NCI-H1417 treated with DMSO at 0.1 percent for 48 hours (cell line): Measurements from ENCODE around the gene PTK6.
"Not testable (repeated sequence)": the region's sequence is repeated elsewhere in the genome, so short reads cannot be mapped to it uniquely, and the experiment has no call there.

ENCODE experiments used
- DNase-seq: peaks from one replicate; lab custom pipeline; 2025; lab: John Stamatoyannopoulos, UW

PTK6 gene

DNA sequence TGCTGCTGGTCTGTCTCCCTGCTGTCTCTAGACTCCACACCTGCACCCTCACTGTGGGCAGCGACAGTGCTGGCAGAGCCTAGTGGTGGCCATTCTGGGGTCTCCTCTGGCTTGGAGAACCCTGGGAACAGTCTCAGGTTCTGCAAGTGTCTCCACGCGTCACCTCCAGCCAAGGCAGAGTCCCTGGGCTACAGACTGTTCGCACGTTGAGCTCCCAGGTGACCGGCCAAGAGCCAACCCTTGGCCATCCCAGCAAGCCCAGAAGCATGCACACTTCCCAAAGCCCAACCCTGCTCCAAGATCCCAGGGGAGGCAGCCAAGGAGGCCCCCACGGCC lies 43.1 kb downstream of the PTK6 start:
- no peak for DNase-seq

DNA sequence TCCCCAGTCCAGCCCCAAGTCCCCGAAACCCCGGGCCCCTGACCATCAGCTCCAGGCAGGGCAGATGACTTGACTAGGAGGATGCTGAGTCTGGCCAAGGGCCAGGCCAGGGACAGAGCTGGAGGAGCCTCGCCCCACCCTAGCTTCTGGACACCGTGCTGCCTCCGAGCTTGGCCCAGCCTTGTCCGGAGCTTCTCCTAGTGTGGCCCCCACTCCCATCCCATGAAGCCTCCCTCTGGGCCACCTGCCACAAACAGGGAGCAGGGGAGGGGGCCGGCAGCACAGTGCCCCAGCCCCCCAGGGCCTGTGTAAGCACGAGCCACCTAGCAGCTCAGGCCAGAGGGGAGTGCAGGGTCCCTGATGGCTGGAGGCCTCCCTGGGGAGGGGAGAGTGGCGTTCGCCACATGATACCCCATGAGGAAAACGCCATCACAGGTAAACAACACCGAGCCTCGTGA lies 43.6 kb downstream of the PTK6 start:
- no peak for DNase-seq

DNA sequence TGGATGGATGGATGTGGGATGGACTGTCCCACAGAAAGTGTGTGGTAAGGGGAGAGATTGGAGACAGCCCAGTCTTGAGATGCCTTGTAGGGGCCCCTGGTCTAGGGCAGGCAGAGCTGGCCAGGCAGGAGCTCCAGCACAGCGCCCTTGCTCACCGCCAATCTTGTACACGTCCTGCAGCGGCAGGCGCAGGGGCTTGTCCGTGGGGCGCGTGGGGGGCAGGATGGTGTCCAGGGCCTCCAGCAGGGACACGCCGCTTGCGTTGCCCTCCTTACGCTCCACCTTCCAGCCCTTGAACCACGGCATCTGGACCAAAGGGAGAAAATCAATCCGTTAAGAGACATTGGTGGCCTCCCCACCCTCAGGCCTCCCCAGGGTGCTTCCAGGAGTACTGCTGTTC lies 44.2 kb downstream of the PTK6 start:
- no peak for DNase-seq

DNA sequence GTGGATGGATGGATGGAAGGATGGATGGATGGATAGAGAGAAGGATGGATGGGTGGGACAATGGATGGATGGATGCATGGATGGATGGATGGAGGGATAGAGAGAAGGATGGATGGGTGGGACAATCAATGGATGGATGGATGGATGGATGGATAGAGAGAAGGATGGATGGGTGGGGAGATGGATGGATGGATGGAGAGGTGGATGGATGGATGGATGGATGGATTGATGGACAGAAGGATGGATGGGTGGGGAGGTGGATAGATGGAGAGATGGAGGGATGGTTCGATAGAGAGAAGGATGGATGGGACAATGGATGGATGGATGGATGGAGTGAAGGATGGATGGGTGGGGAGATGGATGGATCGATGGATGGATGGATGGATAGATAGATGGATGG lies 44.7 kb downstream of the PTK6 start:
- DNase-seq = no peak

DNA sequence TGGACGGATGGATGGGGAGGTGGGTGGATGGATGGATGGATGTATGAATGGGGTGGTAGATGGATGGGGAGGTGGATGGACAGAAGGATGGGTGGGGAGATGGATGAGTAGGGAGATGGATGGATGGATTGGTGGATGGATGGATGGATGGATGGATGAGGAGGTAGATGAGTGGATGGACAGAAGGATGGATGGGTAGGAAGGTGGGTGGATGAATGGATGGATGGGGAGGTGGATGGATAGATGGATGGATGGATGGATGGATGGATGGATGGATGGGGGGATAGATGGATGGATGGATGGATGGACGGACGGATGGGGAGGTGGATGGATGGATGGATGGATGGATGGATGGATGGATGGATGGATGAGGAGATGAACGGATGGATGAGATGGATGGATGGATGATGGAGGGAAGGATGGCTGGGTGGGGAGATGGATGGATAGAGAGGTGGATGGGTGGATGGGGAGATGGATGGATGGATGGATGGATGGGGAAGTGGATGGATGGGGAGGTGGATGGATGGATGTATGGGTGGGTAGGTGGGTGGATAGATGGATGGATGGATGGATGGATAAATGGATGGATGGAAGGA lies 45.4 kb downstream of the PTK6 start:
- no peak for DNase-seq

DNA sequence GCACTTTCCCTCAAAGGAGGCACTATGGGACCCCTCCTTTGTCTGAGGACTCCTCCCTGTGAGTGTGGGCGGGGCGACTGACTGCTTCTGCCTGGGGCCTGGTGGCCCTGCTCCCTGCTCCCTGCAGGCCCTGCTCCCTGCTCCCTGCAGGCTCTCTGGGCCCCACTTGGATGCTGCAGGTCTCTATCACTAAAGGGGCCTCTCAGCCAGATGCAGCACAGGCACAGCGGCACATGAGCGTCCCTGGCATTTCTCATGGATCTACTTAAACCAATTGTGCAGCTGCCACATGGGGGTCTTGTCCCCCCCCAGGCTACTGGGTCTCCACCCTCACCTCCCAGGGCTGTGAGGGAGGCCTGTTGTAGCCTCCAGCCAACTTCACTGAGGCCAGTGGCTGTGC lies 46.1 kb downstream of the PTK6 start:
- no peak for DNase-seq

DNA sequence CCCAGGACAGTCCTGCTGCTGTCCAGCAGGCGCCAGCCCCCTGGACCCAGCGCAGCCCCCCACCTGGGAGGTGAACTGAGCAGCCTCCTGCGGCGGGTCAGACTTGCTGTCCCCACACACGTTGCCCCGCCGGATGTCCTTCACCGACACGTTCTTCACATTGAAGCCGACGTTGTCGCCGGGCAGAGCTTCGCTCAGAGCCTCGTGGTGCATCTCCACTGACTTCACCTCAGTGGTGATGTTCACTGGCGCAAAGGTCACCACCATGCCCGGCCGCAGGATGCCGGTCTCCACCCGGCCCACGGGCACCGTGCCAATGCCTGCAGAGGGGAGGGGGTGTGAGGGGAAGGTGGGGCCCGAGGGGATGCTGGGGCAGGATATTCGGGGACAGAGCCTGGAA lies 46.8 kb downstream of the PTK6 start:
- DNase-seq = no peak

DNA sequence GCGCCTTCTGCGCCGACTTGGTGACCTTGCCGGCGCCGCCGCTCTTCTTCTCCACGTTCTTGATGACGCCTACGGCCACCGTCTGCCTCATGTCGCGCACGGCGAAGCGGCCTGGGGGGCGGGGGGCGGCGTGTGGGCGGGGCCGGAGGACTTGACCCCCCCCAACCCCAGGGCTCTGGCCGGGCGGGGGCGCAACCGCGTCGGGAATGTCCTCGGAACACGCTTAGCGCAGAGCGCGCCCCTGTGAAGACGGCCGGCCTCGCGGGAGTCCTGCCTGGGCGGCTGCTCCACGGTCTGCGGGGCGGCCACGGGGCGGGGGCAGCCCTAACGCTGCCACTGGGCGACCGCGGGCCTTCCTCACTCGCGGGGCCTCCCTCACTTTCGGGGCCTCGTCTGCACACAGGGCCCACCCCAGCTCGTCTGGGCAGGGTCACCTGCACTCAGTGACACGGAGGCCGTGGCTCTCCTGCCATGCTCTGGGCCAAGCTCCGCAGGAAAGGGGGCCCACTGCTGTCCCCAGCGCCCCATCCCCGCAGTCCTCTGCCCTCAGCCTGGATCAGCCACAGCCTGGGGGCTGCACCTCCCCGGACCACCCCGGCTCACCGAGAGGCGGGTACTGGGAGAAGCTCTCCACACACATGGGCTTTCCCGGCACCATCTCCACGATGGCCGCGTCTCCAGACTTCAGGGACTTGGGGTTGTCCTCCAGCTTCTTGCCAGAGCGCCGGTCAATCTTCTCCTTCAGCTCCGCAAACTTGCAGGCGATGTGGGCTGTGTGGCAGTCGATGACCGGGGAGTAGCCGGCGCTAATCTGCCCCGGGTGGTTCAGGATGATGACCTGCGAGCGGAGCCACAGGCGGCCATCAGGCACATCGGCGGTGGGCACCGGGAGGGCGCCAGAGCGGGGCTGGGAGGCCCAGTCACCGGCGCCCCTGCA lies 48.6 kb downstream of the PTK6 start:
- no peak for DNase-seq

DNA sequence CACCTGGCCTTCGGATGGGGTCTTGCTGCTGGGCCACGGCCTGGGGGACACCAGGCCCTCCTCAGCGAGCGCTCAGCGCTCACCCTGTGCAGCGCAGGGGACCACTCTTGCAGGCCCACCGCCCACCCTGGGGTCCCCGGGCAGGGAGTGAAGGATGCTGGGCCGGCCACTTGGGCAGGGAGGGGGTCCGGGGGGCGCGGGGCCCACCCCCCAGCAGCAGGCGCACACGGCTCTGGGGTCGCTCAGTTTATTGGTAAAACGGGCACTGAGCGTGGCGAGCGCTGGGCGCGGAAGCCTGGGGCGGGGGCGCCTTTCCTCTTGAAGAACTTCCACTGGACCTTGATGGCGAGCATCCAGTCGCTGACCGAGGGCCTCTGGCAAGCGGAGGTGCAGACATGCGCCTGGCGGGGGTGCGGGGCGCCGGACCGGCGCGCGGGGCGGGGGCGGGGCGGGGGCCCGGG lies 49.4 kb downstream of the PTK6 start:
- no peak for DNase-seq

DNA sequence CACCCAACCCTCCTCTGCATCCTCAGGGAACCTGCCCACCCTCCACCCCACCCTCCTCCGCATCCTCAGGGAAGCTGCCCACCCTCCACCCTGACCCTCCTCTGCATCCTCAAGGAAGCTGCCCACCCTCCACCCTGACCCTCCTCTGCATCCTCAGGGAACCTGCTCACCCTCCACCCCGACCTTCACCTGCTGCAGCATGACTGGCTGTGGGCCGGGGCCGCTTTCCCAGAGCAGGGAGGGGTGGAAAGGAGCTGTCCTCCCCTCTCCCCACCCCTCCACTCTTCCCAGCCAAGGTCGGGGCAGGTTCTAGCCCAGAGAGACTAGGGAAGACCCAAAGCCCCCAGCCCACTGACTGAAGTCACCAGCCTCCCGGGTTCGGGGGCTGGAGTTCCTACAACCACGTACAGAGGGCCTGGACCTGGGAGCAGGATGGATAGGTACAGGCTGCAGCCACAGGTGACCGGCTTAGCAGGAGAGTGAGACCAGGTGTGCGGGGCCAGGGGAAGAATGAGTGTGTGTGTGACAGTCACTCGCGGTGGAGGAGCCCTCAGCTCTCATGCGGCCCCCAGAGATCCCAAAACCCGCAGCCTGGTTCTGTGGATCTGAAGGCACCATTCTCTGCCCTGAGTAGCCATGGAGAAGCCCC lies 49.9 kb downstream of the PTK6 start:
- DNase-seq = no peak

DNA sequence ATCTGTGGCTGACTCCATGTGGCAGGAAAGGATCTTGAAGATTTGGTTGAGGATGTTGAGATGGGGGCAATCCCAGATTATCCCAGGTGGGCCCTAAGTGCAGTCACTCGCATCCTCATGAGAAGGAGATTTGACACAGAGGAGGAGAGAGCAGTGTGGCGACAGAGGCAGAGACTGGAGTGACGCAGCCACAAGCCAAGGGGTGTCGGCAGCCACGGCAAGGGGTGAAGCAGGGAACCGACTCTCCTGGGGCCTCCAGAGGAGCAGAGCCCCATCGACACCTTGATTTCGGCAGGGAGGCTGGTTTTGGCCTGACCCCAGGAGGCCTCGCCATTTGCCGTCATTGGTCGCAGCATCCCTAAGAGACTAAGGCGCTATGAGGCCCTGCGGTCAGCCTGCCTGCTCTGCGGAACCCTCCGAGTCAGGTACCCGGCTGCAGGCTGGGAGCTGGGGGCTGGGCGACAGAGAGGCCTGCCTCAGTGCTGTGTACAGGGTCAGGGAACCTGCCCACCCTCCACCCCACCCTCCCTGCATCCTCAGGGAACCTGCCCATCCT lies 50.8 kb downstream of the PTK6 start:
- DNase-seq = no peak

DNA sequence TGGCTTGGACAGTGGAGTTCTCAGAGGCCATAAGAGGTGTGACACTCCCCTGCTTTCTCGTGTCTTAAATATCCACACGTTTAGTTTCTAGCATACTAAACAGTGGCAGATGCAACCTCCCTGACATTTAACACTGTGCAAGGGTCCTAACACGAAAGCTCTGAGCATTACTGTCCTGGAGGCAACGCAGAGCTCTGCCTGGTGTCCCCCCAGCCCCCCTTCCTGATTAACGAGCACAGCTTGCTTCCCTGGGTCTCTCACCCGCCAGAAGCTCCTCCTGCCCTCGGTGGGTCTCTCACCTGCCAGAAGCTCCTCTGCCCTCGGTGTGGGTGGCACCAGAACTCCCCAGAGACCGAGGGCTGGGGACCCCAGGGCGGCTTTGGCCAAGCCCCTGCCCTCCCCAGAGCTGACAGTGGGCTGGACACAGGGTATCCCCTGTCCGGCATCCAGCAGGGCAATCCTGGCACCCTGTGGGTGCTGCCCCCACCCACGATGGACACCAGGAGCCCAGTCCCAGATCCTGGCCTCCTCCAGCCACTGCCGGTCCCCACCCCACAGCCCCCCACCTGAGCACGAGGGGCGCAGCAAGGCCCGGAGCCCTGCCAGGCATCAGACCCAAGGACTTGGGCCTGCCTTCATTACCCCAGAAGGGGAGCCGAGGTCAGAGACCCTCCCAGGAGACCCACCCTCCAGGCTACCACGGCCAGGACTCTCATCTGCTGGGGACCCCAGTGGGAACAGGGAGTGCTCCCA lies 52.3 kb downstream of the PTK6 start:
- no peak for DNase-seq

DNA sequence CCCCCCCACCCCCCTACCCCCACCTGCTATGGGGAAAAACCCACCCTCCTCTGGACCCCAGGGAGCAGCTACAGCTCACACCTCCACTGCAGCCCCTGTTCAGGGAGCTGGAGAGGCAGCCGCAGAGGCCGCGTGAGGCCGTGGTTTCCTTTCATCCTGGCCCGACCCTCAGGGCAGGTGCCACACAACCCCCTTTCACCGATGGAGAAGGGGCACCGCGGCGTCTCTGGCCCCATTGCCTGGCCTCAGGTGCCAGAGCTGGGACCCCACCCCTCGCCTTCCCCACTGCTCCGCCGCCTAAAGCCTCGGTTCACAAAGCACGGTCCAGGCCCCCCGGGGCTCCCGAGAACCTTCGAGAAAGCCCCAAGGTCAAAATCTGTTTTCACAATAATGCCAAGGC lies 52.9 kb downstream of the PTK6 start:
- DNase-seq = no peak

DNA sequence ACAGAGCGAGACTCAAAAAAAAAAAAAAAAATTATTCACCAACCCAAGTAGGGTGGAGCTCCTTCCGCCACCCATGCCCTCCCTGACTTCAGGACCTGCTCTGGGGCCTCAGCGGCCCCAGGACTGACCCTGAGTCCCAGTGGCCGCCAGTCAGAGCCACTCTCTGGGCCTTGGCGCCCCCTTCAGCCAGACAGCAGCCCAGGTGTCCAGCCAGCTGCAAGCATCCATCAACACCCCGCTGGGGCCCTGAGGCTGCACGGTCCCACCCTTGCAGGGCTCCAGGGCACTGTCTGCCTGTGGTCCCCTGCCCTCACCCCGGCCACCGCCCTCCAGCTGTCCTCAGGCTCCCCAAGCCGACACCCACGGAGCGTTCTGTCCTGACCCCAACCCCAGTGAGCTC lies 53.3 kb downstream of the PTK6 start:
- no peak for DNase-seq

DNA sequence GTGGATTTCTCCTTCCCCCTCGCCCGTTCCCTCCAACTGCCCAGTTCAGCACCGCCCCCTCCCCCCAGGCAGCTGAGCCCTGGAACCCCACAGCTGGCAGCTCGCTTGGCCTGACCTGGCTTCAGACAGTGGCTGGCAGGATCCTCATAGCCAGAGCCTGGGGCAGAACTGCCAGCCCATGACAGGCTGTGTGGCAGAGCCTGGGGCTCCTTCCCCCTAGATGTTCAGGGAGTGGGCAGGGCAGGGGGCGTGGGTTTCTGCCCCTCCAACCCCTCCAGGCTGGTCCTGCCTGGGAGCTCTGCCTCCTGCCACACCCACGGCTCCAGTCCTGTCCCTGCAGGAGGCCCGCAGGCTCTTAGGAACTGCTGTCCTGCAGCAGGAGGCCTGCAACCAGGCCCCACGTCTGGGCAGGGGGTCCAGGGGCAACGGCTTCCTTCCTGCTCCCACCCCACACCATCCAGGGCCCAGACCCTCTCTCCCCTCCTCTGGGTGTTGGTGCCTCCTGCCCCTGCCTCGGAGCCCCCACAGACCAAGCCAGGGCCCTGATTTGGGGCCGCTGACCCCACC lies 55.1 kb downstream of the PTK6 start:
- no peak for DNase-seq

DNA sequence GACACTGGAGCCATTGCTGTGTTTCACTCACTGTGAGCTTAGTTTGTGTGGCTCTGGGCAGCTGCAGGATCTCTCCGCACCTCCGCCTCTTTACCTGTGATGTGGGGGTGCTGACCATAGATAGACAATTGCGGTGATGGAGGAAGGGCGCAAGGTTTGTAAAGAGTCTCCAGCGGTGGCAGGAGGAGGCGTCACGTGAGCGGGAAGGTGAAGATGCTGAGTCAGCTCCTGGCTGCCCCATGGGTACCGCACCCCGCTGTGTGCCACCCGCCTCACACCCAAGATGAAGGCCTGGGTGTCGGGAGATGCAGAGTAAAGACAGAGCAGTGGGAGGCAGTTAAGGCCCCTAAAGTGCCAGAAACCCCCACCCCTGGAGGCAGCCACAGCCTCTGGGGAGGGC lies 55.7 kb downstream of the PTK6 start:
- no peak for DNase-seq

DNA sequence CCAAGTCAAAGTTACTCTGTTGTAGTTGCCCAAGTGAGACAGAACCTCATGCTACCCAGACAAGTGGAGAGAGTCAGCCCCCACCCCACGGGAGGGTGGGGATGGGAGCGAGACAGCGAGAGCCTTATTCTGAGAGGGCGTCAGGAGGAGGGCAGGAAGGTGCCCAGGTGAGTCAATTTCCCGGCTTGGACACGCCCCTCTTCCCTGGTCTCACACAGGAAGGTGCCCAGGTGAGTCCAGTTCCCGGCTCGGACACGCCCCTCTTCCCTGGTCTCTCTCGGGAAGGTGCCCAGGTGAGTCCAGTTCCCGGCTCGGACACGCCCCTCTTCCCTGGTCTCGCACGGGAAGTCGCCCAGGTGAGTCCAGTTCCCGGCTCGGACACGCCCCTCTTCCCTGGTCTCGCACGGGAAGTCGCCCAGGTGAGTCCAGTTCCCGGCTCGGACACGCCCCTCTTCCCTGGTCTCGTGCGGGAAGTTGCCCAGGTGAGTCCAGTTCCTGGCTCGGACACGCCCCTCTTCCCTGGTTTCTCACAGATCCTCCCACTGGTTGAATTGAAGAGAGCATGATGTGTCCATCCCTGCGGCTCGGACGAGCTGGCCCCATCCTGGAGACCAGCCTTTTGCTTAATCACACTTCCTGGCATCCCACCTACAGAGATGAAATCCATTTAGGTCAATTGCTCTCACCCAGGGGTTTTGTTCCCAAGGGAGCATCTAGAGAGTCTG lies 57.3 kb downstream of the PTK6 start:
- DNase-seq = not testable (repeated sequence)

DNA sequence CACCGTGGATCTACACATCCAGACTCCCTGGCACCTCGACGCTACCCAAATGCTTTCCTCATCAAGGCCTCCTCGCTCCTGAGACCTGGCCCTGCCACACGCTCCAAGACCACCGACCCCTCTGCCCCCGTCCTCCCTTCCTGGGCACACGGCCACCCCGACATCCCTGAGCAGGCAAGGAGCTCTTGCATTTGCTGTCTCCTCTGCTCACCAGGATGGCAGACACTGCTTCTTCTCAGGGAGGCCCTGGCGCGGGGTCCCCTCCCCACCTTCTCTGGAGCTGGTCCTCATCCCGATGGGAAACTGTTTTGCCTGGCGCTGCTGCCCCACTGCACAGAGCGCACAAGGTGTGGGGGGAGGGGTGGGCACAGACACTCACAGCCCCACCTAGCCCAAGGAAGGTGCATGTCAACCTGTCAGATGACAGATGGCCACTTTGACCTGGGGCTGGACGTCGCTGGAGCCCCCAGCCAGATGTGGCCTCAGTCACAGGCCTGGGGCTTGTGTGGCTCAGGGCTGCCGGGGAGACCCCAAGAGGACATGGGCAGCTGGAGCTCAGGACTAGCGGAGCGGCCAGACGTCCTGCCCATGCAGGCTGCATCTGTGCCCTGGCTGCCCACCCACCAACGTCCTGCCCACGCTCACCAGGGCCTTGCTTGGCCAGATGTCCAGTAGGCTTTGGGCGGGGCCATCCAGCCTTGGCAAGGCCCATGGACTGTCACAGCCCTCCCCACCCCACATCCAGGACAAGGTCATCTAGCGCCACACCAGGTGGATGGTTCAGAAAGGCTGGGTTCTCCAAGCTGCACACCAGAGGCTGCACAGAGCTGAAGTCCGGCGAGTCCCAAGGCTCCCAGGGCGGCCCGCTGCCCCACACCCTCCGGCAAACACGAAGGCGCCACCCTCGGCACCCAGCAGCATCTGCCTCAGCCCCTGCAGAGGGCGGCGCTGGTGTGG lies 58.6 kb downstream of the PTK6 start:
- DNase-seq = no peak
